ENCODE results near the gene EPHB6. TPM values are rescaled to one million over a fixed set of nuclear protein-coding genes. Genes with fewer than 3 reads are reported as not detected.

The EPHB6 gene
- total RNA-seq, 1 donor from 2014 or later, result 4.4 TPM

DNA sequence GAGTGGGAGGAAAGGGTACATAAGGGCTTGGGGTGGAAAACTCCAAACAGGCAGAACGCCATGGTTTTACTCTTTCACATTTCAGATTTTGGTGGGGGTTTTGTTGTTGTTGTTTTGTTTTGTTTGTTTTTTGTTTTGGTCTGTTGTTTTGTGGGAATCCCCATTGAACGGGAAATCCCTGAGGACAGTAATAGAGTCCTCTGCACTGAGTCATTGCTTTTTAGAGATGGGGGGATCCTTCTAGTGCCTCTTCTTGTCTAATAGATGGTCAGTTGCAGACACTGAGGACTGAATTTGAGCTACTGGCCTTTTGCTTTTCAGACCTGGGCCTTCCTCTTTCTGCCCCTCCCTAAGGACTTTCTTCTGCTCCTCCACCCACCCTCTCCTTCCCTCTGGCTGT, 58.7 kb downstream of the EPHB6 start:
- H3K27ac ChIP-seq (replicated peaks), result no peak overlapping the region
- peaks cover 56% of the 10 kb centered on the region for H3K27me3 ChIP-seq (ENCODE audit: low read depth)
- no peaks in the 10 kb centered on the region for H3K4me1 ChIP-seq
- intact Hi-C loops (cut with micrococcal nuclease), result no loop called here
- DNase-seq, result no peak
- TF ChIP-seq, protein P1, sequence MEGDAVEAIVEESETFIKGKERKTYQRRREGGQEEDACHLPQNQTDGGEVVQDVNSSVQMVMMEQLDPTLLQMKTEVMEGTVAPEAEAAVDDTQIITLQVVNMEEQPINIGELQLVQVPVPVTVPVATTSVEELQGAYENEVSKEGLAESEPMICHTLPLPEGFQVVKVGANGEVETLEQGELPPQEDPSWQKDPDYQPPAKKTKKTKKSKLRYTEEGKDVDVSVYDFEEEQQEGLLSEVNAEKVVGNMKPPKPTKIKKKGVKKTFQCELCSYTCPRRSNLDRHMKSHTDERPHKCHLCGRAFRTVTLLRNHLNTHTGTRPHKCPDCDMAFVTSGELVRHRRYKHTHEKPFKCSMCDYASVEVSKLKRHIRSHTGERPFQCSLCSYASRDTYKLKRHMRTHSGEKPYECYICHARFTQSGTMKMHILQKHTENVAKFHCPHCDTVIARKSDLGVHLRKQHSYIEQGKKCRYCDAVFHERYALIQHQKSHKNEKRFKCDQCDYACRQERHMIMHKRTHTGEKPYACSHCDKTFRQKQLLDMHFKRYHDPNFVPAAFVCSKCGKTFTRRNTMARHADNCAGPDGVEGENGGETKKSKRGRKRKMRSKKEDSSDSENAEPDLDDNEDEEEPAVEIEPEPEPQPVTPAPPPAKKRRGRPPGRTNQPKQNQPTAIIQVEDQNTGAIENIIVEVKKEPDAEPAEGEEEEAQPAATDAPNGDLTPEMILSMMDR (IDR thresholded peaks at IDR 0.05; ENCODE audit: borderline replicate concordance), result no peak
- H3K9me3 ChIP-seq (replicated peaks), result no peaks in the 10 kb centered on the region
- no peaks in the 10 kb centered on the region for H3K36me3 ChIP-seq
- H3K4me3 ChIP-seq, result no peak overlapping the region

DNA sequence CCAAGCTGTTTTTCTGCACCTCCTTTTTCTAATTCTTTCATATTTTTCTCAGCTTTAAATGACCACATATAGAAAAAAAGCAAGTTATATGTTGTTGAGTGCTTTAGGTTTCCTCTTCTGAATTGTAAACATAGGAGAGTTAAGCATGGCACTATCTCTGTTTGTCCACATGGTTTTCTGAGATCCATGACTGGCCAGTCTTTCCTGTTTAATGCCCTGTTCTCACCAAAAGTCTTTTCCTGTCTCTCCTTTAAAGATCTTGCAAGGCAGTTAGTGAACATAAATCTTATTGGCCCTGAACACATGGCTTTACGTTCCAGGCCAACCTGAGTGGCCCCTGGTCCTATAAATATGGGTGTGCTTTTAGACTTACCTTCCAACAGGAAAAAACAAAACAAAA, 59.2 kb downstream of the EPHB6 start:
- Histone ChIP-seq H3K27me3 (ENCODE audit: low read depth) (peaks cover 56% of the 10 kb centered on the region), H3K9me3 (replicated peaks) (no peaks in the 10 kb centered on the region), H3K36me3 (no peaks in the 10 kb centered on the region), H3K4me1 (no peaks in the 10 kb centered on the region), H3K4me3 (no peak overlapping the region), H3K27ac (replicated peaks) (no peak overlapping the region)
- TF ChIP-seq, protein P1 (IDR thresholded peaks at IDR 0.05; ENCODE audit: borderline replicate concordance), result no peak
- intact Hi-C loops (cut with micrococcal nuclease), result no loop called here
- DNase-seq, result no peak

DNA sequence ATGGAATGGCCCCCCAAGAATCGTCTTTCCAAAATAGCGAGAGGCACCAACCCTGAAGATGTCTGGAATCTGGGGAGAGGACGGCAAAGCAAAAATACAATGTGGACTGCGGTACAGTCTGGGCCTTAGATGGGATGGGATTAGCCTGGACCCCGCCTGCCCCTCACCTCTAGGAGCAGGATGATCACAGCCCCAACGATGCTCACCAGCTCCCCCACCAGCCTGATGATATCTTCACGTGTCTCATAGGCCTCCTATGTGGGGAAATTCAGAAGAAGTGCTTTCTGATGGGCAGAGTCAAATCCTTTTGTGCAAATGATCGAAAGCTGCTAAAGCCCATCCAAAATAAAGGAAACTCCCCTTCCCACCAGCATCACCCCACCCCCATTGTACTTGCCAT, 60.4 kb downstream of the EPHB6 start:
- H3K36me3 ChIP-seq, result no peaks in the 10 kb centered on the region
- H3K4me1 ChIP-seq, result no peaks in the 10 kb centered on the region
- no peaks in the 10 kb centered on the region for H3K9me3 ChIP-seq (replicated peaks)
- peaks cover 52% of the 10 kb centered on the region for H3K27me3 ChIP-seq (ENCODE audit: low read depth)
- H3K4me3 ChIP-seq, result no peak overlapping the region
- no peak for DNase-seq
- TF ChIP-seq, protein P1 (IDR thresholded peaks at IDR 0.05; ENCODE audit: borderline replicate concordance), result no peak
- no peak overlapping the region for H3K27ac ChIP-seq (replicated peaks)
- intact Hi-C loops (cut with micrococcal nuclease), result no loop called here

DNA sequence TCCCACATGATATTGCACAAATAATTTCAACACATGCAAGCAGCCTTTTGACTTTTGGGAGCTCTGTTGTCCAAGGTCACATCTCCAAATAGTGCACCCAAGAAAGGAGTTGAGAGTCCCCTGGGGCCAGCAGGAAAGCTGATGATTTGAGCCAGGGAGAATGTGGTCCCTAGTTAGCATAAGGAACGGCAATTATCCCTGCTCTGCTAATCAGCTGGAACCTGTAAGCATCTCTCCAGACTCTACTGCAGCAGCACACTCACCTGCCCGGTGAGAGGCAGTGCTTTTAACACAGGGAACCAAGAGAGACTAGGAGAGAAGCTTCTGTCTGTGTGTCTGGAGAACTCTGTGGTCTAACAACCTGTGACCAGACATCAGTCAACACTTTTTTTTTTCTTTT, 61.6 kb downstream of the EPHB6 start:
- no peak overlapping the region for H3K27ac ChIP-seq (replicated peaks)
- no peaks in the 10 kb centered on the region for H3K9me3 ChIP-seq (replicated peaks)
- no peaks in the 10 kb centered on the region for H3K4me1 ChIP-seq
- no peaks in the 10 kb centered on the region for H3K36me3 ChIP-seq
- H3K27me3 ChIP-seq (ENCODE audit: low read depth), result peaks cover 41% of the 10 kb centered on the region
- intact Hi-C loops (cut with micrococcal nuclease), result no loop called here
- TF ChIP-seq, protein P1 (IDR thresholded peaks at IDR 0.05; ENCODE audit: borderline replicate concordance), result no peak
- no peak overlapping the region for H3K4me3 ChIP-seq
- no peak for DNase-seq

DNA sequence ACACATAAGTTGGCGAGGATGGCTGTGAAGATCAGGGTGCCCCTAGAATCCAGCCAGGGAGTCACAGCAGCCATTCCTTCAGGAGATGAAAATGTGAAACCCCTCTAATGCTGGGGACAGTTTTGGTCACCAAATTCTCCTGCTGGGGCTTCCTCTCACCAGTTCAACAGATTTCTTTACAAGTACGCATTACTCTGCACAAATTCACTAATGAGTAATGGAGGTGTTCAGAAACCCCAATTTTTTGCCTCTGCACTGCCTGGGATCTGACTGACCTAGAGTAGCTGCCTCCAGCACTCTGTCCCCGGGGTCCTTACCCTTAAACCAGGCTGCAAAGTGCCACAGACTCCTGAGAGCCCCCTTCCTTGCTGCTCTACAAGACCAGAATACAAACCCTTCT, 62.6 kb downstream of the EPHB6 start:
- Histone ChIP-seq H3K27ac (replicated peaks) (no peak overlapping the region), H3K9me3 (replicated peaks) (no peaks in the 10 kb centered on the region), H3K36me3 (no peaks in the 10 kb centered on the region), H3K4me1 (no peaks in the 10 kb centered on the region), H3K27me3 (ENCODE audit: low read depth) (peaks cover 32% of the 10 kb centered on the region), H3K4me3 (no peak overlapping the region)
- no peak for DNase-seq
- intact Hi-C loops (cut with micrococcal nuclease), result no loop called here
- TF ChIP-seq, protein P1 (IDR thresholded peaks at IDR 0.05; ENCODE audit: borderline replicate concordance), result no peak

DNA sequence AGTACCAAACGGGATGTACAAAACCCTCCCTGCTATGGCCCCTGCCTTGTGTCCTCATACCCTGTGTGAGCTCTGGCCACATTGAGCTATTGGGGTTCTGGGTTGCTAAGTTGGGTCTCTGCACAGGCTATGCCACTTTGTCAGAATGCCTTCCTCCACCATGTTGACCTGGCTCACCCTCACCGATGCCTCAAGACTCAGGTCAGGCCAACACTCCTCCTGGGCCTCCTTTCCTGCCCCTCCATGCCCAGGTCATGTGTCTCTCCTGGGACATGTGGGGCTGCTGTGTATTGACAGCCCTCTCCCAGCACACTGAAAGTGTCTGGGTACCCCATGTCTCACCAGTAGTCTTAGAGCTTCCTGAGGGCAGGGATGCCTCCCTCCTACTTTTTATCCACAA, 64.0 kb downstream of the EPHB6 start:
- Histone ChIP-seq H3K27me3 (ENCODE audit: low read depth) (peaks cover 20% of the 10 kb centered on the region), H3K27ac (replicated peaks) (no peak overlapping the region), H3K4me3 (no peak overlapping the region), H3K36me3 (no peaks in the 10 kb centered on the region), H3K4me1 (no peaks in the 10 kb centered on the region), H3K9me3 (replicated peaks) (no peaks in the 10 kb centered on the region)
- intact Hi-C loops (cut with micrococcal nuclease), result no loop called here
- TF ChIP-seq, protein P1 (IDR thresholded peaks at IDR 0.05; ENCODE audit: borderline replicate concordance), result no peak
- no peak for DNase-seq

Measured in left ventricle myocardium inferior (tissue), 1 donor.